K562 (cell line): Measurements from ENCODE around the gene RET. TPM values are rescaled to one million over a fixed set of nuclear protein-coding genes. Genes with fewer than 3 reads are reported as not detected.

ENCODE experiments used
- BRF1 ChIP-seq: IDR thresholded peaks from 3 replicates; pipeline ENCODE4 v1.6.1; 2011; ENCODE audit warnings: borderline replicate concordance, mild to moderate bottlenecking; ENCODE audit not compliant: insufficient read length; ENCODE audit errors: extremely low read depth
- CBX5 ChIP-seq: IDR thresholded peaks from 2 replicates; pipeline ENCODE4 v1.6.1; 2014; ENCODE audit warnings: low read depth, borderline replicate concordance
- CBX8 ChIP-seq: fragments of 200-600 bp; sonication (generic); IDR thresholded peaks from 2 replicates; pipeline ENCODE4 v1.6.1; 2012; ENCODE audit warnings: borderline replicate concordance, mixed run types, low read depth, mild to moderate bottlenecking, moderate library complexity, mixed read lengths, low read length, control low read depth, inconsistent platforms; ENCODE audit not compliant: poor library complexity, severe bottlenecking; ENCODE audit errors: extremely low read depth
- E2F1 ChIP-seq: sonication (generic); formaldehyde crosslinking; IDR thresholded peaks from 2 replicates; pipeline ENCODE4 v1.8.1; 2023; ENCODE audit warnings: mild to moderate bottlenecking, missing genetic modification reagents, moderate library complexity
- ESRRA ChIP-seq: fragments of 450-650 bp; IDR thresholded peaks from 2 replicates; pipeline ENCODE4 v1.6.1; 2014; ENCODE audit warnings: low read depth, mild to moderate bottlenecking, moderate library complexity, borderline replicate concordance
- FOSL1 ChIP-seq: fragments of 200-800 bp; sonication (Bioruptor generic); conservative IDR thresholded peaks from 2 replicates; pipeline ENCODE4 v1.6.1; 2016; ENCODE audit warnings: missing genetic modification characterization, missing compliant biosample characterization
- HIVEP1 ChIP-seq: fragments of 250-450 bp; sonication (Bioruptor Pico); IDR thresholded peaks from 2 replicates; pipeline ENCODE4 v1.4.0; 2020; ENCODE audit warnings: mild to moderate bottlenecking
- MXI1 ChIP-seq: IDR thresholded peaks from 2 replicates; pipeline ENCODE4 v1.6.1; 2011; ENCODE audit warnings: low read depth, mild to moderate bottlenecking, improper control_type of control experiment, low read length
- NCOR1 ChIP-seq: fragments of 450-650 bp; IDR thresholded peaks from 2 replicates; pipeline ENCODE4 v1.6.1; 2016; ENCODE audit warnings: mild to moderate bottlenecking, moderate library complexity
- OTX1 ChIP-seq: fragments of 450-650 bp; formaldehyde crosslinking; IDR thresholded peaks from 2 replicates; pipeline ENCODE4 v1.4.0; 2022; ENCODE audit warnings: mild to moderate bottlenecking
- PCBP2 ChIP-seq: fragments of 200-400 bp; formaldehyde crosslinking; IDR thresholded peaks from 2 replicates; pipeline ENCODE4 v1.6.1; 2018; ENCODE audit warnings: low read length, low read depth, mild to moderate bottlenecking, moderate library complexity; ENCODE audit not compliant: poor library complexity, severe bottlenecking
- RAD21 ChIP-seq, 2 experiments: fragments of 250-450 bp in 1 of 2; fragments of 450-650 bp in 1 of 2; sonication (Bioruptor Pico) in 1 of 2; formaldehyde crosslinking in 1 of 2; IDR thresholded peaks in 1 of 2; conservative IDR thresholded peaks in 1 of 2; 2 replicates each; pipeline versions ENCODE4 v1.4.0 to v1.8.0; 2020 to 2022; ENCODE audit warnings: mild to moderate bottlenecking in 2 of 2, moderate library complexity in 1 of 2
- RERE ChIP-seq: sonication (generic); formaldehyde crosslinking; IDR thresholded peaks from 2 replicates; pipeline ENCODE4 v1.8.0; 2023; ENCODE audit warnings: missing genetic modification reagents, mild to moderate bottlenecking, borderline replicate concordance
- SOX6 ChIP-seq: fragments of 450-650 bp; IDR thresholded peaks from 2 replicates; pipeline ENCODE4 v1.6.1; 2014; ENCODE audit warnings: mild to moderate bottlenecking
- SRSF9 ChIP-seq: fragments of 200-400 bp; formaldehyde crosslinking; IDR thresholded peaks from 2 replicates; pipeline ENCODE4 v1.6.1; 2017; ENCODE audit warnings: low read depth, low read length, borderline replicate concordance
- STAG1 ChIP-seq: sonication (generic); formaldehyde crosslinking; IDR thresholded peaks from 2 replicates; pipeline ENCODE4 v1.5.0; 2020; ENCODE audit warnings: missing genetic modification reagents, borderline replicate concordance
- STAT5A ChIP-seq: IDR thresholded peaks from 2 replicates; pipeline ENCODE4 v1.6.1; 2012; ENCODE audit warnings: low read length, inconsistent platforms, borderline replicate concordance
- THRB ChIP-seq: fragments of 450-650 bp; formaldehyde crosslinking; conservative IDR thresholded peaks from 2 replicates; pipeline ENCODE4 v1.4.0; 2022; ENCODE audit warnings: mild to moderate bottlenecking, missing genetic modification characterization
- ZNF263 ChIP-seq: sonication (generic); formaldehyde crosslinking; IDR thresholded peaks from 2 replicates; pipeline ENCODE4 v1.8.0; 2022; ENCODE audit warnings: mild to moderate bottlenecking, missing genetic modification reagents, borderline replicate concordance
- ZZZ3 ChIP-seq: fragments of 450-650 bp; IDR thresholded peaks from 2 replicates; pipeline ENCODE4 v1.6.1; 2016; ENCODE audit warnings: antibody characterized with exemption, mild to moderate bottlenecking, moderate library complexity
- polyA plus RNA-seq, 8 experiments: library from polyadenylated mRNA; depleted of rRNA in 4 of 8; stranded (reverse) in 5 of 8; unstranded in 3 of 8; fragments of >200 nt; fragmentation: Nextera tagmentation in 2 of 8; fragmentation: Illumina TruSeq in 1 of 8; extraction: Ambion mirVana in 2 of 8; extraction: Trizol in 1 of 8; gene quantifications; 2 replicates each; pipeline versions ENCODE4 v1.2.1 to v1.2.3, GENCODE V29; 2011 to 2014; ENCODE audit warnings: inconsistent platforms in 1 of 8, missing spikeins in 1 of 8
- total RNA-seq, 7 experiments: library from RNA; depleted of rRNA in 6 of 7; stranded (reverse); fragments of >200 nt in 6 of 7; fragmentation: Illumina TruSeq in 2 of 7; extraction: Trizol in 2 of 7; gene quantifications; 2 replicates each; pipeline versions ENCODE4 v1.2.1 to v1.2.3, GENCODE V29; 2011 to 2021; ENCODE audit warnings: low replicate concordance in 1 of 7

The RET gene
- total and polyA plus RNA-seq, 9 of the 15 experiments (the other 6 are each of a cell fraction or from before 2014, with no cell fraction given), result 0.04 to 0.05 TPM; not detected in 7

- TF ChIP-seq RERE (CRISPR knock-in tag) (no peak), SRSF9 (no peak), ZNF263 (CRISPR knock-in tag) (no peak), STAG1 (CRISPR knock-in tag) (no peak), PCBP2 (no peak), RAD21 (CRISPR knock-in tag; conservative IDR thresholded peaks at IDR 0.05 in 1 of 2, IDR thresholded peaks at IDR 0.05 in 1 of 2) (no peak), SOX6 (no peak), HIVEP1 (no peak), OTX1 (CRISPR knock-in tag) (no peak), E2F1 (CRISPR knock-in tag) (no peak), BRF1 (no peak), STAT5A (no peak), NCOR1 (0 out of 2 replicates have a peak, but pooled peaks have one; percentile 42), ZZZ3 (no peak), FOSL1 (tag) (peak; percentile 92), CBX8 (no peak), MXI1 (no peak), THRB (no peak), CBX5 (no peak), ESRRA (no peak)
These were observed 52.3 kb downstream of the RET start (continued) for GRCh38 chr10:43128958-43129706.
